Erythroblast (primary cell): ENCODE results near the gene IL6.
"Not testable (repeated sequence)": the region's sequence is repeated elsewhere in the genome, so short reads cannot be mapped to it uniquely, and the experiment has no call there.

Source experiments
- DNase-seq, 2 experiments: peaks; one replicate each; lab custom pipeline; 2025; lab: John Stamatoyannopoulos, UW
- GATA1 ChIP-seq: IDR thresholded peaks from 2 replicates; pipeline ENCODE4 v1.6.1; 2011; ENCODE audit warnings: low read depth, mild to moderate bottlenecking, control low read depth, low read length, moderate library complexity
- POLR2A ChIP-seq: IDR thresholded peaks from 2 replicates; pipeline ENCODE4 v1.6.1; 2011; ENCODE audit warnings: mild to moderate bottlenecking, low read length

IL6 gene

GRCh38 chr7:22726907-22727713 is at the start of gene IL6:
Gene IL6 (plus strand): TSS chr7:22727200. CDS start chr7:22727263, 63 bp downstream.
- TF ChIP-seq POLR2A (no peak), GATA1 (no peak)

GRCh38 chr7:22677263-22677662 is 49.7 kb upstream of the IL6 start:
- not testable (repeated sequence) for DNase-seq

More at GRCh38 chr7:22726907-22727713, at the start of gene IL6:
- peak; percentile 21 to 33 for DNase-seq

GRCh38 chr7:22677680-22678079 is 49.3 kb upstream of the IL6 start:
- no peak for TF ChIP-seq POLR2A
- TF ChIP-seq GATA1: no peak
- DNase-seq: no peak

- TF ChIP-seq POLR2A (no peak), GATA1 (no peak)
- no peak for DNase-seq
These were observed 46.5 kb upstream of the IL6 start for GRCh38 chr7:22680482-22680911.

- TF ChIP-seq GATA1 (no peak), POLR2A (no peak)
- DNase-seq: no peak
These were observed 45.7 kb upstream of the IL6 start for GRCh38 chr7:22681312-22681711.

GRCh38 chr7:22681852-22682657 is 44.9 kb upstream of the IL6 start:
- TF ChIP-seq GATA1 (no peak), POLR2A (no peak)
- DNase-seq: no peak

- no peak for DNase-seq
- no peak for TF ChIP-seq GATA1
- no peak for TF ChIP-seq POLR2A
These were observed 43.6 kb upstream of the IL6 start for GRCh38 chr7:22683379-22683778.

- DNase-seq: no peak
- no peak for TF ChIP-seq POLR2A
- no peak for TF ChIP-seq GATA1
These were observed 40.4 kb upstream of the IL6 start for GRCh38 chr7:22686620-22687019.

- TF ChIP-seq POLR2A (no peak), GATA1 (no peak)
- no peak for DNase-seq
These were observed 38.9 kb upstream of the IL6 start for GRCh38 chr7:22688084-22688483.

GRCh38 chr7:22688934-22689333 is 38.1 kb upstream of the IL6 start:
- DNase-seq: not testable (repeated sequence)

GRCh38 chr7:22694597-22695207 is 32.3 kb upstream of the IL6 start:
- no peak for TF ChIP-seq GATA1
- no peak for TF ChIP-seq POLR2A
- DNase-seq: no peak

GRCh38 chr7:22695476-22696132 is 31.4 kb upstream of the IL6 start:
- no peak for TF ChIP-seq GATA1
- no peak for DNase-seq

GRCh38 chr7:22696541-22697228 is 30.3 kb upstream of the IL6 start:
- no peak for TF ChIP-seq GATA1
- TF ChIP-seq POLR2A: no peak
- no peak for DNase-seq
